PFSK-1 (cell line): Measurements from ENCODE around the gene TRPM2.

Source experiments
- FOXP2 ChIP-seq: optimal IDR thresholded peaks from 2 replicates; pipeline ENCODE3; 2011; ENCODE audit warnings: borderline replicate concordance, control low read depth, inconsistent platforms; ENCODE audit not compliant: insufficient read depth; ENCODE audit errors: extremely low read length, extremely low read depth
- POLR2AphosphoS5 ChIP-seq: IDR thresholded peaks from 2 replicates; pipeline ENCODE4 v1.6.1; 2012; ENCODE audit warnings: low read depth, mild to moderate bottlenecking, control low read depth, low read length, moderate library complexity
- TAF1 ChIP-seq: IDR thresholded peaks from 2 replicates; pipeline ENCODE4 v1.6.1; 2012; ENCODE audit warnings: low read length, control low read depth, borderline replicate concordance; ENCODE audit not compliant: insufficient read depth
- TF ChIP-seq, protein P1 (sequence below), 2 experiments: IDR thresholded peaks; 2 replicates each; pipeline versions ENCODE4 v1.6.1 to v1.8.0; 2011 to 2012; ENCODE audit warnings: low read depth in 2 of 2, low read length in 2 of 2, control low read depth in 1 of 2, inconsistent platforms in 1 of 2, mild to moderate bottlenecking in 1 of 2, moderate library complexity in 1 of 2; ENCODE audit not compliant: insufficient read depth in 1 of 2

DNA sequence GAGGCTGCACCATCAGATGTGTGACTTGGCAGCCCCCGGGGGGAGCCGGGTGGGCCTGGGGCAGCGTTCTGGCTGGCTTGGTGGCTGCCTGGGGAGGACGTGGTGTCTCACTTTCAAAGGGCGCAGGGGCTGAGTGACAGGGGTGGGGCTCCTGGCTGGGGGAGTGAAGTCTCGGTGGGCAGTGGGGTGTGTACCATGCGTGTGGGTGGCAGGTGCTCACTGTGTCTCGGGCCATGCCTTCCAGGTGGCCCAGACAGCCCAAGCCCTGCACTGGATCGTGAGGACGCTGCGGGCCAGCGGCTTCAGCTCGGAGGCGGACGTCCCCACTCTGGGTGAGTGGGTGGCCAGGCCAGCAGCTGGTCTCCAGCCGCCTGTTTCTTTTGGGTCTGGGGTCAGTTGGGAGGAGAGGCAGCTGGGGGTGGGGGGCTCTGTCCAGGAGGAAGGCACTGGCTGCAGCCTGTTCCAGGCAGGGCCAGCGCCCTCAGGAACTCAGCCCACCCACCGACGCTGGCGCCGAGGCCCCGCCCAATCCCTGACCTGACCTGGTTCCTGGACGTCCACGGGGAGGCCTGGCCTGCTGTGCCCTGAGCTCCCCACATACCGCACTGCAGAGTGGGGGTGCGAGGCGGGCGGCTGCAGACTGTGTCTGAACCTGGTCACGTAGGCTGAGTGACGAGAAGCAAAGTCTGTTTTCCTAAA is 71.3 kb downstream of the TRPM2 start:
- TF ChIP-seq TAF1 (no peak), POLR2AphosphoS5 (no peak), FOXP2 (no peak)
- TF ChIP-seq, protein P1, sequence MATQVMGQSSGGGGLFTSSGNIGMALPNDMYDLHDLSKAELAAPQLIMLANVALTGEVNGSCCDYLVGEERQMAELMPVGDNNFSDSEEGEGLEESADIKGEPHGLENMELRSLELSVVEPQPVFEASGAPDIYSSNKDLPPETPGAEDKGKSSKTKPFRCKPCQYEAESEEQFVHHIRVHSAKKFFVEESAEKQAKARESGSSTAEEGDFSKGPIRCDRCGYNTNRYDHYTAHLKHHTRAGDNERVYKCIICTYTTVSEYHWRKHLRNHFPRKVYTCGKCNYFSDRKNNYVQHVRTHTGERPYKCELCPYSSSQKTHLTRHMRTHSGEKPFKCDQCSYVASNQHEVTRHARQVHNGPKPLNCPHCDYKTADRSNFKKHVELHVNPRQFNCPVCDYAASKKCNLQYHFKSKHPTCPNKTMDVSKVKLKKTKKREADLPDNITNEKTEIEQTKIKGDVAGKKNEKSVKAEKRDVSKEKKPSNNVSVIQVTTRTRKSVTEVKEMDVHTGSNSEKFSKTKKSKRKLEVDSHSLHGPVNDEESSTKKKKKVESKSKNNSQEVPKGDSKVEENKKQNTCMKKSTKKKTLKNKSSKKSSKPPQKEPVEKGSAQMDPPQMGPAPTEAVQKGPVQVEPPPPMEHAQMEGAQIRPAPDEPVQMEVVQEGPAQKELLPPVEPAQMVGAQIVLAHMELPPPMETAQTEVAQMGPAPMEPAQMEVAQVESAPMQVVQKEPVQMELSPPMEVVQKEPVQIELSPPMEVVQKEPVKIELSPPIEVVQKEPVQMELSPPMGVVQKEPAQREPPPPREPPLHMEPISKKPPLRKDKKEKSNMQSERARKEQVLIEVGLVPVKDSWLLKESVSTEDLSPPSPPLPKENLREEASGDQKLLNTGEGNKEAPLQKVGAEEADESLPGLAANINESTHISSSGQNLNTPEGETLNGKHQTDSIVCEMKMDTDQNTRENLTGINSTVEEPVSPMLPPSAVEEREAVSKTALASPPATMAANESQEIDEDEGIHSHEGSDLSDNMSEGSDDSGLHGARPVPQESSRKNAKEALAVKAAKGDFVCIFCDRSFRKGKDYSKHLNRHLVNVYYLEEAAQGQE (IDR thresholded peaks at IDR 0.05; ENCODE audit: insufficient read depth in 1 of 2, low read depth in 2 of 2, low read length in 2 of 2) = no peak
